NCI-H2029 (cell line): ENCODE data around the gene CALML6.
"Not testable (repeated sequence)": the region's sequence is repeated elsewhere in the genome, so short reads cannot be mapped to it uniquely, and the experiment has no call there.

Source experiments
- DNase-seq: peaks from one replicate; lab custom pipeline; 2025; lab: John Stamatoyannopoulos, UW

Gene CALML6

DNA sequence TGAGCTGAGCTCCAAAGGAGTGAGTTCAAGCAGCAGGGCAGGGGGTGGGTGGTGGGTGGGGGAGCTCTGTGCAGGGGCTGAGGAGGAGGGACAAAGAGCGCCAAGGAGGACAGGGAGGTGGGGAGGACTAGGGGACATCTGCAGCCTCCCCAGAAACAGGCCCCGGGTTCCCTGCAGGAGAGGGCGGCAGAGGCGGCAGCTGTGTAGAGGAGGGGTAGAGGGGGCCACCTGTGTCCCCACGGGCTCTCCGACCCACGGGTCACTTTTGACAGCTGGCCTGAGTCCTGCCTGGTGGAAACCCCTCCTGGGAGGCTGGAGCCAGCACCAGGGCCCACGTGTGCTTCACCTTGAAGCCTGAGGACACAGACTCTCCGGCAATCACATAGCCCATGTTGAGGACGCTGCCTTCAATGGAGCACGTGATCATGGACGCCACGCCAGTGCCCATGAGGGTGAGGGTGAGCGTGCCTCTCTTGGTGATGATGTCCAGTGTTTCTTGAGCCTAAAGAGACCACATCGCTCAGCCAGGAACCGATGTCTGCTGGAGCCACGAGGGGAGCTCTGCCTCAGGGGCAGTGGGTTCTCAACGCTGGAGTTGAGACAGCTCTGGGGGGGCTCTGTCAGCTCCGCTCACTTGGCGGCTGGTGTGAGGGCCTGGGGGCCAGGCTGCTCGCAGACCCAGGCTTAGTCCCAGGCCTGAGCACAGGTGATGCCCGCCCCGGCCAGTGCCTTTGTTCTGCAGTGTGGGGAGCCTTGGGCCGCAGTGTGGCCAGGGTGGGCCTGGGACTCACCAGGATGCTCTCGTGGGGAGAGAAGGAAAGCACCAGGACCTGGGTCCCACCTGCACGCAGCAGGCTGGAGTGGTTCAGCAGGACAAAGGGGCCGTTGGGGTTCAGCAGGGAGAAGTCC lies 10.6 kb downstream of the CALML6 start:
- DNase-seq: no peak

DNA sequence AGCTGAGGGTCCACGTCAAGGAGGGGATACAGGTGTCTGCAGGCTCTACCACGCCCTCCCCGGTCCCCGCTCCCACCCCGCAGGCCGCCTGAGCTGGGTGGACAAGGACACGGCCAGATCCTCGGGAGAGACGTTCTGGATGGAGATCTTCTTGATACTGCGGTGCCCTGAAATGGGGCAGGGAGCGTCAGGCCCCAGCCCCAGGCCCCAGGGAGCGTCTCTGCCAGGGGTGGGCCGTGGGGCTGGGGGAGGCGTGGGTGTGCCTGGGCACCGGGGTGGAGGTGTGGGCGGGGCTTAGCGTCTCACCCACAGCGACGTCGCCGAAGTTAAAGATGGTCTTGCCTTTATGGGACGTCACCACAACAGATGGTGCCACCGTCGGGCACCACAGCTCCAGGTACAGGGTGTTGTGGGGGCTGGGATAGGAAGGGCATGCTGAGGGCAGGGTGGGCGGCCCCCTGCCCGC lies 11.3 kb downstream of the CALML6 start:
- no peak for DNase-seq

DNA sequence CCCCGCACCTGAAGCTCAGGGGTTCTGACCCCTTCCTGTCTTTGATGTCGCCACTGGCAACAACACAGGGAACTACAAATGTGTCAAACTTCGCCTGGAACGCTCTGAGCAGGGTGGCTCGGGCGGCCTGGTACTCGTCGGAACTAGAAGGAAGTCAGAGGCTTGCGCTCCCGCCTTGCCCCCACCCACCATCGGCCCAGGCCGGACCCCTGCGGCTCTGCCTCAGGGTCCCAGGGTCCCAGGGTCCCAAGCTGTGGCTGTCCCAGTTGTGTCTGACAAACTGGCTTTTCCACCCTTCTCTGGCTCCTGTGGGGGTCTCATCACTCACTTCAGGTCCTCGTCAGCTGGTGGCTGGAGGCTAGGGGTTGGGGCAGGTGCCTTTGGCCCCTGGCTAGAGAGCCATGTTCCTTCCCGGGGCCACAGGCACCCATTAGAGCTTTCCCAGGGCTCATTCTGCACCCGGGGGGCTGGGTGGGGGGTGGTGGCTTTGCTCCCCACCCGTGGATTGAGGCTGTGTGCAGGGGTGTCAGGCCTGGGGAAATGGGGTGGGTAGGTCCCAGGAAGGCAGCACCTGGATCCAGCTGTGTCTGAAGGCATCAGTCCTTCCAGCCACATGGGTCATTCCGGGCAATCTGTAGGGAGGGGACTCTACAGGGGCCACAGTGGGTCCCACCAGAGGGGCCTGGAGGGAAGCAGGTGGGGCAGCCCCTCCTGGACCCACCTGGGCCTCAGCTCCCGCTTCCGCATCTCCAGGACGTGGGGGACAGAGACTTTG lies 12.0 kb downstream of the CALML6 start:
- no peak for DNase-seq

GRCh38 chr1:1927751-1928150 lies 12.7 kb downstream of the CALML6 start:
- DNase-seq: no peak

DNA sequence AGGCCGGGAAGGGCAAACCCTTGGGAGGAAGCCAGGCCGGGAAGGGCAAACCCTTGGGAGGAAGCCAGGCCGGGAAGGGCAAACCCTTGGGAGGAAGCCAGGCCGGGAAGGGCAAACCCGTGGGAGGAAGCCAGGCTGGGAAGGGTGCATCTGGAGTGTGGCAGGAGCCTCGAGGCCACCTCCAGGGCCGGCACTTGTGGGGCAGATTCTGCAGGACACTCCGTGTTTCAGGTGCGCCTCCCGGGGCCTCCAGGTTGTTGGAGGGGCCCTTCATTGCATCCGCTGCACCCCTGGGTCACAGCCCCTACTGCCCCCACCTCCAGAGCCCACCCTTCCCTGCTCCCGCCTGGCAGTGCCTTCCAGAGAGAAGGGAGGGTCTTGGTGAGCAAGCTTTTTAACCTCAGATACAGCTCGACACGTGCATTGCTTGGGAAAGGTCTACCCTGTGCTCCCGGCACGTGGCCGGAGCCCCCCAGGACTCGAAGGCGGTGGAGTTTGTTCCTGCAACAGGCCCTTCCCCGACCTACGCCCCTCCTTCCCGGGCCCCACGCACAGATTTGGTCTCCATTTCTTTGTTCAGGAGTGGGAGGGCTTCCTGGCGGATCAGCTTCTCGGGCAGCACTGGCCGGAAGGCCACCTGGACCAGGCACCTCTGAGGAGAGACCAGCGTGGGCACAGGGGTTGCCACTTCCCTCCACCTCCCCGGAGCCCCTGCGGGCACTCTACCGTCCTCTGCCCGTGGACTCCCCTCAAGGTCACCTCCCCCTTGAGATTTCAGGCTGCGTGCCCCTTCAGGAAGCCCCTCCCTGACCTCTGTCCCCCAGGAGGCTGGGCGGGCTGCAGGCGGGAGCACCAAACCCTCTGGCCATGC lies 13.4 kb downstream of the CALML6 start:
- no peak for DNase-seq

- DNase-seq: no peak
Measured at GRCh38 chr1:1929102-1929638, 14.1 kb downstream of the CALML6 start.

GRCh38 chr1:1929639-1930545 lies 14.8 kb downstream of the CALML6 start:
- DNase-seq: no peak

GRCh38 chr1:1934848-1935247 lies 19.8 kb downstream of the CALML6 start:
- not testable (repeated sequence) for DNase-seq

DNA sequence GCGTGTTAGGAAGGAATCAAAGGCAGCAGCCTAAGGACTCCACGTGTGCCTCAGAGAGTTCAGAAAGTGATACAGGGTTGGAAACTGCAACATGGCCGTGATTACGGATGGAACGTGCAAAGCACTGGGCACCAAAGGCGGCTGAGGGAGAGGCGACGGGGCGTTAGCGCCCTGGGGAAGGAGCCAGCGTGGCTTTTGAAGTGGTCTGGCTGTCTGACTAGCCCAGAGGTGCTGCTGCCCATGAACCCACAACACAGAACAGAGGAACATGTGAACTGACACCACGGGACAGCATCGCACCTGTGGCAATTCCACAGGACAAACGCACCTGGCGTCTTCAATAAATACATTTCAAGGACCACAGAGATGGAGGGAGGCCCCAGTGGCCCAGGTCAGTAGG lies 22.0 kb downstream of the CALML6 start:
- no peak for DNase-seq

- DNase-seq: no peak
Measured at GRCh38 chr1:1937549-1938275, 22.7 kb downstream of the CALML6 start.

- DNase-seq: no peak
Measured at GRCh38 chr1:1938276-1938573, 23.2 kb downstream of the CALML6 start.

- no peak for DNase-seq
Measured at GRCh38 chr1:1938613-1939295, 23.7 kb downstream of the CALML6 start.

- DNase-seq: no peak
Measured at GRCh38 chr1:1939296-1940122, 24.4 kb downstream of the CALML6 start.

DNA sequence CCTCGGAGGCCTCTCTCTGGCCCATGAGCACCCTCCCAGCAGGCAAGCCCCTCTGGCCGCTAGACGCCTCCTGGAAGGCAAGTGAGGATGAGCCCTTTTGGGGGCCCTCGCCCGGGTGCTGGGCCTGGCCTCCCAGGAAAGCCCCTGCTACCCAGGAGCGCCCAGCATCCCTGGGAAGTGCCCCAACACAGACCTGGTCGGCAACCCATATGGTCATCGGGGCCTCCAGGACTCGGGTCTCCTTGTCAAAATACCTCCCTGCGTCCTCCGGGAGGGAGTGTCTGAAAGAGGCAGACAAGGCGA lies 25.0 kb downstream of the CALML6 start:
- no peak for DNase-seq

DNA sequence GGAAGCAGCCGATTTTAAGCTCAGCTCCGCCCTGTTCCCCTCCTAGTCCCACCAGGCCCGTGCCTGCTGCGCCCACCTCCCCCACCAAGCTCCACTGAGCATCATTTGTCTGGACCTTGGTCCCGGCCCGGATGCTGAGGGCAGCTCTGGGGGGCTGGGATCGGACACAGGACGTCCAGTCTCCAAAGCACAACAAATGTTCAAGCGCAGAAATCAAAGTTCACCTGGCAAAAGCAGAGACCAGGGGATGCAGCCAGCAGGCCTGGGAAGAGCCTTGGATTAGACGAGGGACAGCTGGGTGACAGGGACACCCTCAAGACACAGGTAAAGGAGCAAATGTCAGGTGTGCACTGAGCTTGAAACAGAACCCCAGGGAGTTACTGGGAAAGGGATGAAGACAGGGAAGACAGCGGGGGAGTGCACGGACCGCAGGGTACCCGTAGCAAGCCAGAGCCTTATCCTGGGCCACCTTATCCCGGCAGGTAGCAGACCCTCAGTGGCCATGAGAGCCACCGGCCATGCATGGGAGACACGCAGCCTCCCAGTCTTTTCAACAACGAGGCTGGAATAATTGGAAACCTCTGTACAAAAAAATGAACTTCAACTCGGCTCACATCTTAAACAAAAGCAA lies 26.3 kb downstream of the CALML6 start:
- DNase-seq: no peak

DNA sequence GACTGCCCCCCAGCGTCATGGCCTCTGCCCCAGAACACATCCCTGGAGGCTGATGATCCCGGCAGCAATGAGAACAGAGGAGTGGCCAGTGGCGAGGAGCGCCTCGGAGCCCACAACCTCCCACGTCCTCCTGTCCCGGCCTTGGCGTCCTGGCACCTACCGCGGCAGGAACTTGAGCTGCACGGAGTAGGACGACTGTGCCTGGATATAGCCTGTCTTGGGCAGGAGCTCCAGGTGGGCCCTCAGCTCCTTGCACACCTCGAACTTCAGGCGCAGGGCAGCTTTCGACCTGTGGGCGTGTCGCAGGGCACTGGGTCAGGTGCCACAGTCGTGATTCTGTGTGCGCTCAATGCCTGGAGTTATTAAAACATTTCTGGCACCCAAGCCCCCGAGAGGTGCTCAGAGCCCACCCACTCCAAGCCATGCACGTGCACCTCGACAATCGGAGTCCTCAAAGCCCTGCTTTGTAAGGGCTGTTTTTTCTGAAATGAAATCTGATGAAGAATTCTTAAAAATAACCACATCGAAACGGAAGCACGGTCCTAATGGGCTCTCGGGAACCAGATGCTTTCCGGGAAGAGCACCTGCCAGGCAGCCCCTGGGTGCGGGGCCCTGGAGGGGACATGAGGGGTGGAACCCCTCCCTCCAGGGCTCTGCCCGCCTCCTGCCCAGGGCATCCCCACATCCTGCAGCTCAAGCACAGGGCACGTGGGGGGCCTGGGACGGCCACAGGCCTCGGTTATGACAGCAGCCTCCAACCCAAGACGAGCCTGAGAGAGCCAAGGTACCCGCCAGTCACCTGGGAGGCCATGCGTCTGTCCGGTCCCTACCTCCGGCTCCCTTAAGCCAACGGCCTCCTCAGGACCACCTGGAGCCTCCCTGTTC lies 27.1 kb downstream of the CALML6 start:
- DNase-seq: no peak
